Uterus (tissue), 4 donors: ENCODE measurements around the gene CAMK1D. TPM values are rescaled to one million over a fixed set of nuclear protein-coding genes. Genes with fewer than 3 reads are reported as not detected.

Experiments used
- DNase-seq, 2 donors: peaks; one replicate each; pipeline ENCODE4 v3.0.0-alpha.2; 2019 to 2020
- H3K27ac ChIP-seq, 2 donors: fragments of 200-600 bp; sonication (generic); 1 replicate in 1 of 2; 2 replicates in 1 of 2; pipeline ENCODE4 v1.5.1; 2016 to 2018
- H3K27me3 ChIP-seq, 2 donors: fragments of 200-600 bp; sonication (generic); one replicate each; pipeline ENCODE4 v1.5.1; 2018 to 2019; ENCODE audit warnings: control low read depth in 1 of 2
- H3K36me3 ChIP-seq, 2 donors: fragments of 200-600 bp; sonication (generic); one replicate each; pipeline ENCODE4 v1.5.1; 2019; ENCODE audit warnings: control low read depth in 1 of 2
- H3K4me1 ChIP-seq, 2 donors: fragments of 200-600 bp; sonication (generic); one replicate each; pipeline ENCODE4 v1.5.1; 2018 to 2019; ENCODE audit warnings: control low read depth in 1 of 2
- H3K4me3 ChIP-seq, 2 donors: fragments of 200-600 bp; sonication (generic); 1 replicate in 1 of 2; 2 replicates in 1 of 2; pipeline ENCODE4 v1.5.1; 2018 to 2019; ENCODE audit warnings: mild to moderate bottlenecking in 1 of 2
- H3K9me3 ChIP-seq, 2 donors: fragments of 200-600 bp; sonication (generic); one replicate each; pipeline ENCODE4 v1.5.1; 2019; ENCODE audit warnings: control low read depth in 1 of 2
- CTCF ChIP-seq, 4 experiments: fragments of 200-600 bp in 2 of 4; fragments of 450-650 bp in 2 of 4; sonication (generic) in 2 of 4; IDR thresholded peaks; one replicate each; pipeline ENCODE4 v1.5.1; 2016 to 2019; ENCODE audit warnings: antibody characterized with exemption in 4 of 4, mild to moderate bottlenecking in 2 of 4, moderate library complexity in 1 of 4
- POLR2A ChIP-seq, 2 donors: fragments of 450-650 bp; IDR thresholded peaks; one replicate each; pipeline ENCODE4 v1.6.1; 2016; ENCODE audit warnings: antibody characterized with exemption in 2 of 2, mild to moderate bottlenecking in 1 of 2, moderate library complexity in 1 of 2
- intact Hi-C: fragments of 100-400 bp; cut with DNase I; formaldehyde crosslinking; loops from one replicate; pipeline ENCODE4 v1.15.1; 2023; ENCODE audit warnings: low total_unique reads
- total RNA-seq, 4 donors: library from RNA; depleted of rRNA in 3 of 4; stranded (reverse); fragments of >200 nt in 3 of 4; gene quantifications; one replicate each; pipeline versions ENCODE4 v1.1.0 to v1.2.4, GENCODE V29; 2014 to 2023
- donor health status: DM: yes; HTN: yes; CAD: no.

CAMK1D gene
- total RNA-seq, 4 donors from 2014 or later: 3.5 to 48.4 (median 10.8) TPM

GRCh38 chr10:12418725-12419261 lies 69.4 kb downstream of the CAMK1D start:
- intact Hi-C loops: no loop called here
- no peaks in the 10 kb centered on the region for H3K27me3 ChIP-seq
- H3K36me3 ChIP-seq: no peaks in the 10 kb centered on the region
- no peak overlapping the region for H3K4me3 ChIP-seq
- no peak for TF ChIP-seq POLR2A (IDR thresholded peaks at IDR 0.05)
- TF ChIP-seq CTCF (IDR thresholded peaks at IDR 0.05): no peak
- no peaks in the 10 kb centered on the region for H3K9me3 ChIP-seq
- DNase-seq: peak in 1 of 2 donors; percentile 42
- peak overlapping the region; percentile 46 to 65 for H3K27ac ChIP-seq
- peaks cover 0 to 10% of the 10 kb centered on the region in 2 donors for H3K4me1 ChIP-seq

GRCh38 chr10:12419262-12419847 lies 70.0 kb downstream of the CAMK1D start:
- peaks cover 0 to 6% of the 10 kb centered on the region in 2 donors for H3K4me1 ChIP-seq
- H3K9me3 ChIP-seq: no peaks in the 10 kb centered on the region
- peak overlapping the region; percentile 46 to 65 for H3K27ac ChIP-seq
- H3K27me3 ChIP-seq: no peaks in the 10 kb centered on the region
- intact Hi-C loops: no loop called here
- H3K36me3 ChIP-seq: no peaks in the 10 kb centered on the region
- H3K4me3 ChIP-seq: no peak overlapping the region
- peak; percentile 78 to 82 for DNase-seq
- TF ChIP-seq CTCF (IDR thresholded peaks at IDR 0.05) (no peak), POLR2A (IDR thresholded peaks at IDR 0.05) (no peak)

- no peak for DNase-seq
- Histone ChIP-seq H3K27ac (no peak overlapping the region), H3K9me3 (no peaks in the 10 kb centered on the region), H3K4me3 (no peak overlapping the region), H3K36me3 (no peaks in the 10 kb centered on the region), H3K4me1 (no peaks in the 10 kb centered on the region), H3K27me3 (no peaks in the 10 kb centered on the region)
- no peak for TF ChIP-seq CTCF (IDR thresholded peaks at IDR 0.05)
- no peak for TF ChIP-seq POLR2A (IDR thresholded peaks at IDR 0.05)
- intact Hi-C loops: no loop called here
Measured at GRCh38 chr10:12420530-12421120, 71.3 kb downstream of the CAMK1D start.

- no peaks in the 10 kb centered on the region for H3K9me3 ChIP-seq
- no peaks in the 10 kb centered on the region for H3K36me3 ChIP-seq
- H3K4me1 ChIP-seq: no peaks in the 10 kb centered on the region
- H3K4me3 ChIP-seq: no peak overlapping the region
- intact Hi-C loops: no loop called here
- no peak overlapping the region for H3K27ac ChIP-seq
- DNase-seq: no peak
- H3K27me3 ChIP-seq: no peaks in the 10 kb centered on the region
- TF ChIP-seq CTCF (IDR thresholded peaks at IDR 0.05): no peak
- no peak for TF ChIP-seq POLR2A (IDR thresholded peaks at IDR 0.05)
Measured at GRCh38 chr10:12422189-12422588, 72.8 kb downstream of the CAMK1D start.

GRCh38 chr10:12423896-12424295 lies 74.5 kb downstream of the CAMK1D start:
- no peak for TF ChIP-seq POLR2A (IDR thresholded peaks at IDR 0.05)
- Histone ChIP-seq H3K27ac (no peak overlapping the region), H3K4me1 (no peaks in the 10 kb centered on the region), H3K4me3 (no peak overlapping the region), H3K36me3 (no peaks in the 10 kb centered on the region), H3K9me3 (no peaks in the 10 kb centered on the region), H3K27me3 (no peaks in the 10 kb centered on the region)
- no peak for DNase-seq
- intact Hi-C loops: no loop called here
